ENCODE results near the gene AHI1. TPM values are rescaled to one million over a fixed set of nuclear protein-coding genes. Genes with fewer than 3 reads are reported as not detected.
"Not testable (repeated sequence)": the region's sequence is repeated elsewhere in the genome, so short reads cannot be mapped to it uniquely, and the experiment has no call there.

The AHI1 gene
- total RNA-seq, 1 donor from 2014 or later = 45.5 TPM

DNA sequence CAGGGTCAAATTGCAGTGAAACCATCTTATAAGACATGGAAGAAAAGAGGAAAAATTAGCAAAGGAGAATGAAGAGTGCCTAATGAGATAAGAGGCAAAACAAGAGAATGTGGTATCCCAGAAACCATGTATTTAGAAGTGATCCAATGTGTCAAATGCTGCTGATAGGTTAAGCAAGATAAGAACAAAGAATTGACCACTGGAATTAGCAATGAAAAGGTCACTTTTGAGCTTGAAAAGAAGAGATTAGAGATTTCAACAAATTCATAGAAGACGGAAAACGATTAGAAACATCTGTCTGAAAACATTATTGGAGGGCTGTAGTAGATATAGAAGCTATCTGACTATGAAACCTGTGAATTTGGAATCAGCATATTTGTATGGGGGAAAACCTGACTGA lies 112.2 kb downstream of the AHI1 start:
- DNase-seq = no peak

DNA sequence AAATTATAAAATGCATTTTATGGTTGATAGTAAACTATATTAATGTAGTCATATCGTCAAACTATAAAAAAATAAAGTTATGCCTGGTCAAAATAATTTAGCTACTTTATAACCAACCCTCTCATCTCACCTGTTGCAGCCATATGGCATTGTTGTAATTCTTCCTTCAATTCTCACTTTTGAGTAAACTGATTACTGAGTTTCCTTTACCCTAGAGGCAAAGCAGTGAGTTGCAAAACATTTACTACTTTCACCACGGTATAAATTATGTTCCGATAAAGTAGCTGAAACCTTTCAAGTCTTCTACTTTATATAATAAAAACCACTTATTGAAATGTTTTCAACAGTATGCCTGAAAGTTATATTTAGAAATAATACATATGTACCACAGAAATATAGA lies 113.8 kb downstream of the AHI1 start:
- DNase-seq = no peak

- no peak for DNase-seq
Measured at GRCh38 chr6:135383301-135383700, 114.2 kb downstream of the AHI1 start.

- no peak for DNase-seq
Measured at GRCh38 chr6:135382182-135382628, 115.3 kb downstream of the AHI1 start.

GRCh38 chr6:135380793-135381192 lies 116.7 kb downstream of the AHI1 start:
- no peak for DNase-seq

DNA sequence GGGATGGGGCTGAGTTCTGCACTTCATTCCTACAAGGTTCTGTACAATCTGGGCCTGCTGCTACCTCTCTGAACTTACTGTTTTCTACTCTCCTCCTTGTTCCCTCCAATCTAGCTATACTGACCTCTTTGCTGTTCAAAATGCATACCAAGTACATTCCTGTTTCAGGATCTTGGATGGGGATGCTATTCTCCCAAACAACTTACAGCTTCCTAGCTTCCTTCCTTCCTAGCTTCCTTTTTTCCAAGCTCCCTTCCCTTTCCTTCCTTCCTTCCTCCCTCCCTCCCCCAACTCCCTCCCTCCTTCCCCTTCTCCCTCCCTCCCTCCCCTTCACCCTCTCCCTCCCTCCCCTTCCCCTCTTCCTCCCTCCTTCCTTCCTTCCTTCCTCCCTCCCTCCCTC lies 117.9 kb downstream of the AHI1 start:
- no peak for DNase-seq

- no peak for DNase-seq
Measured at GRCh38 chr6:135372758-135373157, 124.8 kb downstream of the AHI1 start.

GRCh38 chr6:135363622-135364021 lies 133.9 kb downstream of the AHI1 start:
- not testable (repeated sequence) for DNase-seq

DNA sequence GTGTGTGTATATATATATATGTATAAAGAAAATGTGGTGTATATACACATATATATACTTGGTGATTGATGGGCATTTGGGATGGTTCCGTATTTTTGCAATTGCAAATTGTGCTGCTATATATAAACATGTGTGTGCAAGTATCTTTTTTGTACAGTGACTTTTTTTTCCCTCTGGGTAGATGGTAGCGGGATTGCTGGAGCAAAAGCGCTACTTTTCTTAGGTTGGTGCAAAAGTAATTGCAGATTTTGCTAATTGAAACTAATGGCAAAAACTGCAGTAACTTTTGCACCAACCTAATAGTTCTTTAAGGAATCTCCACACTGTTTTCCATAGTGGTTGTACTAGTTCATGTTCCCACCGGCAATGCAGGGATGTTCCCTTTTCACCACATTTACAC lies 135.4 kb downstream of the AHI1 start:
- DNase-seq = no peak

- DNase-seq = no peak
Measured at GRCh38 chr6:135360222-135360621, 137.3 kb downstream of the AHI1 start.

GRCh38 chr6:135358985-135359384 lies 138.6 kb downstream of the AHI1 start:
- no peak for DNase-seq

DNA sequence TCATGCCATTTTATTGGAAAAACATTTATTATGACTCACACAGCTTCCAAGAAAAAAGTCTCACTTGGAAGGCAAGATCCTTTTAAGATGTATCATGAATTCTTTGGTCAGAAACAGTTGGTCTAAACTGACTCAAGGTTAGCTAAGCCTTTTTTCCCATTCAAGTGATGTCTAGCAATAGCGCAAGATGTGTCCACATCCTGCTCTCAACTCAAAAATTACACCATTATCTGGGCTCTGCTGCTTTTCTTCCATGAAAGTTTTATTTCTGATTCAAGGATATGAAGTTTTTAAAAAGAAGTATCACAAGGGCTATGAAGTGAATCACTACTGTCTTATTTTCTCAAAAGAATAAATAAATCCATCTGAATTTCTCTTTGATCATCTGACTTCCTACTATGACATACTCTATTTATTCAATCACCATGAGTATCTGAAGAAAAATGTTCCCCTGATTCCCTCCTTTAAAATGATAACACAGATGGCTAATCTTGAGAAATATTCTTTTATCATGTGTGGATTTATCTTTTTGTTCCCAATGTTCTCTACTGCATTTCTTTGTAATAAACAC lies 139.2 kb downstream of the AHI1 start:
- no peak for DNase-seq

- DNase-seq = no peak
Measured at GRCh38 chr6:135354407-135354806, 143.1 kb downstream of the AHI1 start.

DNA sequence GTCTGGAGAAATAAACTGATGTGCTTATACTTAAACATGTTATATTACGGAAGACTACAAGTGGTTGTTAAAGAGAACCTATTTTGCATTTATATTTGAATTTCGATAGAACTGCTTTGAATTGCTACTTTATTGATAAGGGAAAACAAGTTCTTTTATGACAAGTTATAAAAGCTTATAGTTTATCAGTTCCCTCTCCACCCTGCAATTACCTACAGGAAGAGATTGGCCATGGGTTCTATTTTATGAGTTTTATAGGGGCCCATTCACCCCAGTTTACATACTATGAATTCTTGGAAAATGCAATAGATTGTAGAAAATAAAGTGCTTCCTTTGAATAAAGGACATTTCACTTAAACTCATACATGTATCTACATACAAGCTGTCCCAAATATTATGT lies 144.4 kb downstream of the AHI1 start:
- DNase-seq = no peak

GRCh38 chr6:135351635-135352034 lies 145.9 kb downstream of the AHI1 start:
- DNase-seq = no peak

DNA sequence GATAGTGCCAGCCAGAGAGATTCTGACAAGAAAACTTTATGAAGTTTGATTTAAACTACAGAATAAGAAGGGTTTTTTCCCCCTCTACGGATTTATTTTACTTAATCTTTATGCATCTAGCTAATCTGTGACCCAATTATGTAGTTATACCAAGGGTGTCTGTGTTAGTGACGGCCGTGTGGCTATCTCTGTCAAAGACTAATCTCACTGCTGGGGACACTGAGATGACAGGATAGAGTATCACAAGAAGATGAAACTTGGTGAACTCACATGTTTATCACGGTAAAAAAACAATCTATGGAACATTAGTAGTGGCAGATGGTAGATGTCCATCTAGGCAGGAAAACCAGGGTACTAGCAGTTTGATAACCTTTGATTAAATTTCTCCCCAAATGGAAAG lies 149.7 kb downstream of the AHI1 start:
- DNase-seq = no peak

DNA sequence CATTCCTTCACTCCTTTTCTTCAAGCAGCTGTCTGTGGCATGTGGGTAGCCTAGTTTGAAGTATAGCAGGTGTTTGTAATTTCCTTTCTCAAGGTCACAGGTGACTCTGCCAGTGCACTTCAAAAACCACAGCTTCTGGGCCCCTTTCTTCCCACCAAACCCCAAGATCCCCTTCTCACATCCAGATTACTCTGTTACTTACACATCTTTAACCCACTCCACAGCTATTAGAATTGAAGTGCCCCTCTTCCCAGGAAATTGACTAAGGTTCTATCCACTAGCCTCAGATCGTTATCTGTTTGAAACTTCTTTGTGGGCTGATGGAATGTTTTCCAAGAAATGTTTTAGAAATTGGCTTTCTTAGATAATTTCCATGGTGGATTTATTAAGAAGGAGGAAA lies 150.8 kb downstream of the AHI1 start:
- no peak for DNase-seq

DNA sequence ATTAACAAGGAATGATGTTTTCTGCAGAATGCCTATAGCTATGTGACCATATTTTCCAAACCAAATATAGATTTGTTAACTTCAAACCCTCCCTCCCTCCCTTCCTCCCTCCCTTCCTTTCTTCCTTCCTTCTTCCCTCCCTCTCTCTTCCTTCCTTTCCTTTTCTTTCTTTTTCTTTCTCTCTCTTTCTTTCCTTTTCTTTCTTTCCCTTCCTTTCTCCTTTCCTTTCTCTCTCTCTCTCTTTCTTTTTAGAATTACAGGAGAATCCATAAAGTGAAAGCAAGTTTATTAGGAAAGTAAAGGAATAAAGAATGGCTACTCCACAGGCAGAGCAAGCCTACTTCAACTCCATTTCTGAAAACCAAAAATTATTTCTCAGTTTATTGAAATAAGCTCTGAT lies 153.0 kb downstream of the AHI1 start:
- no peak for DNase-seq

DNA sequence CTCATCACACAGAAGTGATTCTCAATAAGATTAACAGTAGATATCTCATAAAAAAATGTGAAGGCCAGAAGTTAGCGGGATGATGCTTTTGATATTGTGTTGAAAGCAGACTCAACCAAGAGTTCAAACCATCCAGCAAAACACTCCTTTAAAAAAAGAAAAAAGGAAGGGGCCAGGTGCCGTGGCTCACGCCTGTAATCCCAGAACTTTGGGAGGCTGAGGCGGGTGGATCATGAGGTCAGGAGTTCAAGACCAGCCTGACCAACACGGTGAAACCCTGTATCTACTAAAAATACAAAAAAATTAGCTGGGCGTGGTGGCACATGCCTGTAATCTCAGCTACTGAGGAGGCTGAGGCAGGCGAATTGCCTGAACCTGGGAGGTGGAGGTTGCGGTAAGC lies 157.6 kb downstream of the AHI1 start:
- not testable (repeated sequence) for DNase-seq

DNA sequence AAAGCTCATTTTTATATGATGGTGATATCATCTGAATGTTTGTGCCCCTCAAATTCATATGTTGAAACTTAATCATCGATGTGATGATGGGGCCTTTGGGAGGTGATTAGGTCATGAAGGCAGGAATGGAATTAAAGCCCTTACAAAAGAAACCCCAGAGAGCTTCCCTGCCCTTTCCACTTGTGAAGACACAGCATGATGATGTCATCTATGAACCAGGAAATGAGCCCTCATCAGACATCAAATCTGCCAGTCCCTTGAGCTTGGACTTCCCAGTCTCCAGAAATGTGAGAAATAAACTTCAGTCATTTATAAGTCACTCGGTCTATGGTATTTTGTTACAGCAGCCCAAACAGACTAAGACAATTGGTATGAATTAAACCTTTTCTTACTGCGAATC lies 163.4 kb downstream of the AHI1 start:
- DNase-seq = no peak

- DNase-seq = no peak
Measured at GRCh38 chr6:135331002-135331401, 166.5 kb downstream of the AHI1 start.

- DNase-seq = no peak
Measured at GRCh38 chr6:135329851-135330803, 167.4 kb downstream of the AHI1 start.

DNA sequence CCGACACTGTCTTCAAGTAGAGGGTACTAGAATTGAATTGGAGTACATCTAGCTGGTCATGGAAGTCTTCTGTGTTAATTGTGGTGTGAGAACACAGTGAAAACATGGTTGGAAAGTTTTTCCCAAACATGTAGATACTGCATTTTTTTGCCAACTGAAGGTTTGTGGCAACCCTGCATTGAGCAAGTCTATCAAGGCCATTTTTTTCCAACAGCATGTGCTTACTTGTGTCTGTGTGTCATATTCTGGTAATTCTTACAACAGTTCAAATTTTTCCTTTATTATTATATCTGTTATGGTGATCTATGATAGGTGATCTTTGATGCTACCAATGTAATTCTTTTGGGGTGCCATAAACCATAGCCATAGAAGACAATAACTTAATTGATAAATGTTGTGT lies 169.4 kb downstream of the AHI1 start:
- DNase-seq = no peak

Measured in skin of body (tissue), 2 donors.